Spleen (tissue), 11 donors: ENCODE measurements around the gene TBL1X. TPM values are rescaled to one million over a fixed set of nuclear protein-coding genes. Genes with fewer than 3 reads are reported as not detected.

Source experiments
- DNase-seq: peaks from one replicate; pipeline ENCODE4 v3.0.0-alpha.2; 2020
- H3K27ac ChIP-seq, 8 donors: fragments of 200-600 bp; sonication (generic) in 7 of 8; 1 replicate in 4 of 8; 2 replicates in 4 of 8; pipeline versions ENCODE4 v1.5.0 to v1.8.0; 2016 to 2021; ENCODE audit warnings: inconsistent platforms in 4 of 8, mild to moderate bottlenecking in 4 of 8, moderate library complexity in 1 of 8
- H3K27me3 ChIP-seq, 7 donors: fragments of 200-600 bp; sonication (generic) in 6 of 7; replicated peaks in 1 of 7; 1 replicate in 4 of 7; 2 replicates in 3 of 7; pipeline versions ENCODE4 v1.5.0 to v1.8.0; 2016 to 2021; ENCODE audit warnings: inconsistent platforms in 3 of 7, mild to moderate bottlenecking in 1 of 7
- H3K36me3 ChIP-seq, 6 donors: fragments of 200-600 bp; sonication (generic) in 5 of 6; 1 replicate in 4 of 6; 2 replicates in 2 of 6; pipeline versions ENCODE4 v1.5.0 to v1.8.0; 2016 to 2021; ENCODE audit warnings: inconsistent platforms in 2 of 6
- H3K4me1 ChIP-seq, 6 donors: fragments of 200-600 bp; sonication (generic) in 5 of 6; 1 replicate in 3 of 6; 2 replicates in 3 of 6; pipeline versions ENCODE4 v1.5.0 to v1.8.0; 2016 to 2021; ENCODE audit warnings: inconsistent platforms in 3 of 6
- H3K4me3 ChIP-seq, 8 donors: fragments of 200-600 bp; sonication (generic) in 7 of 8; 1 replicate in 4 of 8; 2 replicates in 4 of 8; pipeline versions ENCODE4 v1.5.0 to v1.8.0; 2016 to 2021; ENCODE audit warnings: inconsistent platforms in 4 of 8, mild to moderate bottlenecking in 4 of 8, moderate library complexity in 2 of 8
- H3K9me3 ChIP-seq, 8 donors: fragments of 200-600 bp; sonication (generic) in 7 of 8; 1 replicate in 4 of 8; 2 replicates in 4 of 8; pipeline versions ENCODE4 v1.5.0 to v1.8.0; 2016 to 2021; ENCODE audit warnings: inconsistent platforms in 4 of 8
- POLR2A ChIP-seq, 3 donors: fragments of 450-650 bp; IDR thresholded peaks; one replicate each; pipeline ENCODE4 v1.5.1; 2017; ENCODE audit warnings: antibody characterized with exemption in 3 of 3, mild to moderate bottlenecking in 1 of 3
- POLR2AphosphoS5 ChIP-seq, 3 donors: sonication (generic); formaldehyde crosslinking; IDR thresholded peaks; one replicate each; pipeline ENCODE4 v1.5.1; 2017; ENCODE audit warnings: antibody characterized with exemption in 3 of 3
- WGBS, 5 donors: extraction: QIAGEN DNeasy Blood & Tissue Kit in 3 of 5; methylation state at CpG; one replicate each; pipeline versions ENCODE4 v1.1.5 to v1.1.7; 2013 to 2018; 5-methylcytosine and 5-hydroxymethylcytosine counted together
- intact Hi-C: fragments of 100-400 bp; cut with DNase I; formaldehyde crosslinking; loops from one replicate; pipeline ENCODE4 v1.15.0; 2023; ENCODE audit warnings: low total_unique reads
- polyA plus RNA-seq, 3 donors: library from polyadenylated mRNA; stranded (reverse); fragments of 200-250 nt; gene quantifications; one replicate each; pipeline ENCODE4 v1.2.1, GENCODE V29; 2013
- total RNA-seq, 7 donors: library from RNA; depleted of rRNA in 3 of 7; stranded (reverse); fragments of >200 nt in 3 of 7; fragmentation: NEBNext Ultra II Directional in 4 of 7; extraction: Animal tissue kit (Norgen Biotek cat#: 25700) in 4 of 7; gene quantifications; one replicate each; pipeline versions ENCODE4 v1.1.0 to v1.2.1, GENCODE V29; 2016 to 2021
- TF ChIP-seq, protein P1 (sequence below), 11 experiments: fragments of 200-600 bp in 7 of 11; fragments of 450-650 bp in 4 of 11; sonication (generic) in 4 of 11; IDR thresholded peaks in 8 of 11; conservative IDR thresholded peaks in 3 of 11; 1 replicate in 7 of 11; 2 replicates in 4 of 11; pipeline versions ENCODE4 v1.4.0 to v1.8.0; 2016 to 2021; ENCODE audit warnings: antibody characterized with exemption in 11 of 11, inconsistent platforms in 4 of 11, mild to moderate bottlenecking in 1 of 11
- donor health status: healthy with polysubstance abuse.
- donor health status: DM: no; HTN: no; CAD: no; lungs with moderate emphysema.
- donor health status: DM: no; HTN: no; CAD: no.
- donor health status: Bipolar disorder and iron deficiency.
- donor health status: healthy.
- donor health status: DM: no; HTN: no; CAD: no.
- donor health status: DM: yes; HTN: yes; CAD: no.

The TBL1X gene
- total and polyA plus RNA-seq, 10 donors = 3.0 to 37.2 (median 21.4) TPM

DNA sequence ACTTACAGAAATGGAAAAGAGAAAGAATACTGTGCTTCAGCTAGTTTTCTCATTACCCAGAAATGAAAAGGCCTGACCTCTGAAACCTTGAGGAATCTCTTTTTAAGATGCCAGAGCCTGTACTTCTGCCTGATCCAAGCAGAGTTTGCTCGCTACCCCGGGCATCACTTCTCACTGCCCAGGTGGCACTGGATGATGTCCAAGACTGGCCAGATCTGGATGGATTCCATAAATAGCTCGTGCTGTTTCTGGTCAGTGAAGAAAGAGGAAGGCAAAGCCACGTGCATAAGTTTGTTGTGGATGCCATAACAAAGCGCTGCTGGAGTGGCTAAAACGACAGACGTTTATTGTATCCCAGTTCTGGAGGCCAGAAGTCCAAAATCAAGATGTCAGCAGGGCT, 133.5 kb downstream of the TBL1X start:
- no peaks in the 10 kb centered on the region for H3K9me3 ChIP-seq
- 70 to 91% (median 78%) methylated on average over 6 to 7 of the region's 7 CpGs for WGBS, 5 donors
- H3K27me3 ChIP-seq = no peaks in the 10 kb centered on the region
- TF ChIP-seq POLR2A (IDR thresholded peaks at IDR 0.05) (no peak), POLR2AphosphoS5 (IDR thresholded peaks at IDR 0.05) (no peak)
- TF ChIP-seq, protein P1, sequence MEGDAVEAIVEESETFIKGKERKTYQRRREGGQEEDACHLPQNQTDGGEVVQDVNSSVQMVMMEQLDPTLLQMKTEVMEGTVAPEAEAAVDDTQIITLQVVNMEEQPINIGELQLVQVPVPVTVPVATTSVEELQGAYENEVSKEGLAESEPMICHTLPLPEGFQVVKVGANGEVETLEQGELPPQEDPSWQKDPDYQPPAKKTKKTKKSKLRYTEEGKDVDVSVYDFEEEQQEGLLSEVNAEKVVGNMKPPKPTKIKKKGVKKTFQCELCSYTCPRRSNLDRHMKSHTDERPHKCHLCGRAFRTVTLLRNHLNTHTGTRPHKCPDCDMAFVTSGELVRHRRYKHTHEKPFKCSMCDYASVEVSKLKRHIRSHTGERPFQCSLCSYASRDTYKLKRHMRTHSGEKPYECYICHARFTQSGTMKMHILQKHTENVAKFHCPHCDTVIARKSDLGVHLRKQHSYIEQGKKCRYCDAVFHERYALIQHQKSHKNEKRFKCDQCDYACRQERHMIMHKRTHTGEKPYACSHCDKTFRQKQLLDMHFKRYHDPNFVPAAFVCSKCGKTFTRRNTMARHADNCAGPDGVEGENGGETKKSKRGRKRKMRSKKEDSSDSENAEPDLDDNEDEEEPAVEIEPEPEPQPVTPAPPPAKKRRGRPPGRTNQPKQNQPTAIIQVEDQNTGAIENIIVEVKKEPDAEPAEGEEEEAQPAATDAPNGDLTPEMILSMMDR (IDR thresholded peaks at IDR 0.05 in 8 of 11, conservative IDR thresholded peaks at IDR 0.05 in 3 of 11) = no peak
- no peaks in the 10 kb centered on the region for H3K4me1 ChIP-seq
- H3K36me3 ChIP-seq = no peaks in the 10 kb centered on the region
- no peak for DNase-seq
- no peak overlapping the region for H3K4me3 ChIP-seq
- H3K27ac ChIP-seq = no peak overlapping the region
- intact Hi-C loops = no loop called here

DNA sequence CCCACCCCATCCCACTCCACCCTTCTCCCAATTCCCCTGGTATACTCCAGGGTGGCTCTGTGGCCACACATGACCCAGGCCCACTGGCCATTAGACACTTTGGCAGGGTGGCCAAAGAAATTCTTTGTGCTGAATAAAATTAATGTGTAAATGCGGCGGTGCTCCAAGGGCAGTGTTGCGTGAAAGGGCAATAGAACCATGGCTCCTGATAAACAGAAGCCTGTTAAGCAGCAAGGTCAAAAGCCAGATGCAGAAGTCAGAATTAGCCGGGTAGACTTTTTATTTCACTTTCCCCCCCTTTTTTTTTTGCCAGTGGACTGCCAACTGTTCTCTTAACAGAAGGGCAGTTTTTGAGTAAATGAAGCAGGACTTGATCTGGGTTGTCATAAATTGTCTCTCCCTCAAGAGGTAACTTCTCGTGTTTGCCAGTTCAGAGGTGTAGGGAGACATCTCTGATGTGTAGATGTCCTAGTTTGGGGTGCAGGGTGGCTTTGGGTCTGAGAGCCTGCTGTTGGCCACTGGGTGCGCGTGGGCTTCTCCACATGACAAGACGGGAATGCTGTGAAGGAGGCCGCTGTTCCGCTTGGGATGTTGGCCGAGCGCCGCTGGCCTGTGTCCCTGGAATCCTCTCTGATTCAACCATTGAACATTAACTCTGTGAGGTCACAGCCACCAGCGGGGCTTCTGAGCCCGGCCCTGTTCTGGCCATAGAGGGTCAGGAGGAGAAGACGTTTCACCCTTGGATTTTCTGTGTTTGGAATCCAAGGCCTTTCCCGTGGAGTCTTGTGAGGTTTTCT, 139.5 kb downstream of the TBL1X start:
- TF ChIP-seq POLR2A (IDR thresholded peaks at IDR 0.05) (no peak), POLR2AphosphoS5 (IDR thresholded peaks at IDR 0.05) (no peak)
- TF ChIP-seq, protein P1 (IDR thresholded peaks at IDR 0.05 in 8 of 11, conservative IDR thresholded peaks at IDR 0.05 in 3 of 11) = no peak
- intact Hi-C loops = no loop called here
- DNase-seq = no peak
- 86 to 96% (median 91%) methylated on average over 7 to 17 of the region's 17 CpGs for WGBS, 5 donors
- Histone ChIP-seq H3K4me3 (no peak overlapping the region), H3K9me3 (no peaks in the 10 kb centered on the region), H3K36me3 (no peaks in the 10 kb centered on the region), H3K27ac (no peak overlapping the region), H3K4me1 (no peaks in the 10 kb centered on the region), H3K27me3 (no peaks in the 10 kb centered on the region)

GRCh38 chrX:9604908-9605306, 140.0 kb downstream of the TBL1X start:
- intact Hi-C loops = no loop called here
- no peak for TF ChIP-seq POLR2AphosphoS5 (IDR thresholded peaks at IDR 0.05)
- TF ChIP-seq POLR2A (IDR thresholded peaks at IDR 0.05) = no peak
- TF ChIP-seq, protein P1 (IDR thresholded peaks at IDR 0.05 in 8 of 11, conservative IDR thresholded peaks at IDR 0.05 in 3 of 11) = no peak
- H3K27ac ChIP-seq = no peak overlapping the region
- WGBS, 5 donors = 89 to 100% (median 94%) methylated on average over 3 to 8 of the region's 8 CpGs
- H3K4me1 ChIP-seq = no peaks in the 10 kb centered on the region
- no peak overlapping the region for H3K4me3 ChIP-seq
- no peak for DNase-seq
- H3K9me3 ChIP-seq = no peaks in the 10 kb centered on the region
- H3K27me3 ChIP-seq = no peaks in the 10 kb centered on the region
- no peaks in the 10 kb centered on the region for H3K36me3 ChIP-seq

DNA sequence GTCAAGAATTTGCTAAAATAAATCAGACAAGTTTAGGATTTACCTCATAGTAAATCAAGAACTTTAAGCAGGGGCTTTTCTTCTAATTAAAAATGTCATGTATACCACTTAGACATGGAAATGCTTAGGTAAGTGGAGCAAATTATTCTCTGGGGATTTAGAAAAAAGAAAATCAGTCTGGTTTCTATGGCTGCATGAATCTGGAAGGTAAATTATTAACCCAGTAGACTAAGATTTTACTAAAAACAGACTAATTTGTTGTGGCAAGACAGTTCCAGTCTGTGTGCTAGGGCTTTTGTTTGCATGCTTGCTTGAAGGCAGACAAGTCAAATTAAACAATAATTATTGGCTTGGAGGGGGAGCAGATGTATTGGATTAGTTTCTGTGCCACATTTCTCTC, 140.6 kb downstream of the TBL1X start:
- Histone ChIP-seq H3K9me3 (no peaks in the 10 kb centered on the region), H3K36me3 (no peaks in the 10 kb centered on the region), H3K27ac (no peak overlapping the region), H3K4me1 (no peaks in the 10 kb centered on the region), H3K4me3 (no peak overlapping the region), H3K27me3 (no peaks in the 10 kb centered on the region)
- intact Hi-C loops = no loop called here
- TF ChIP-seq, protein P1 (IDR thresholded peaks at IDR 0.05 in 8 of 11, conservative IDR thresholded peaks at IDR 0.05 in 3 of 11) = no peak
- no peak for TF ChIP-seq POLR2A (IDR thresholded peaks at IDR 0.05)
- DNase-seq = no peak
